ENCODE data around the gene PRR35. TPM values are rescaled to one million over a fixed set of nuclear protein-coding genes. Genes with fewer than 3 reads are reported as not detected.

Gene PRR35
- total RNA-seq, 4 donors from 2014 or later, result not detected

- intact Hi-C loops (cut with DNase I; ENCODE audit: low total_unique reads), result no loop called here
- WGBS, 2 donors (ENCODE audit: low coverage in 1 of 2), result 0% methylated on average over 56 of the region's 71 CpGs; no CpG with 5 or more reads in 1 of the 2 donors
These were observed 30.1 kb downstream of the PRR35 start for GRCh38 chr16:590188-590814.

GRCh38 chr16:590815-591200, 30.6 kb downstream of the PRR35 start:
- Histone ChIP-seq H3K4me3 (peak overlapping the region; percentile 79 to 97 (median 92)), H3K4me1 (peaks cover 30 to 64% (median 52%) of the 10 kb centered on the region in 4 donors), H3K27me3 (no peaks in the 10 kb centered on the region), H3K36me3 (no peaks in the 10 kb centered on the region), H3K27ac (peak overlapping the region; percentile 92 to 93 (median 92)), H3K9me3 (no peaks in the 10 kb centered on the region)
- intact Hi-C loops (cut with DNase I; ENCODE audit: low total_unique reads), result no loop called here
- in situ Hi-C loops (cut with MboI; ENCODE audit: low pct_ligation_motif_present in 1 of 4, low pct_unique_long_range_greater_than_20kb in 1 of 4, low sequenced_read_pairs in 3 of 4), result no loop called here
- 32% methylated on average over 10 of the region's 10 CpGs; no CpG with 5 or more reads in 1 of the 2 donors for WGBS, 2 donors (ENCODE audit: low coverage in 1 of 2)
- DNase-seq, result no peak
- TF ChIP-seq EP300 (IDR thresholded peaks at IDR 0.05; ENCODE audit: low read depth) (no peak), POLR2A (IDR thresholded peaks at IDR 0.05) (no peak), POLR2AphosphoS5 (IDR thresholded peaks at IDR 0.05) (no peak)

More at GRCh38 chr16:590188-590814, 30.1 kb downstream of the PRR35 start:
- in situ Hi-C loops (cut with MboI; ENCODE audit: low pct_ligation_motif_present in 1 of 4, low pct_unique_long_range_greater_than_20kb in 1 of 4, low sequenced_read_pairs in 3 of 4), result no loop called here
- Histone ChIP-seq H3K9me3 (no peaks in the 10 kb centered on the region), H3K36me3 (no peaks in the 10 kb centered on the region), H3K4me3 (peak overlapping the region; percentile 79 to 97 (median 92)), H3K27ac (peak overlapping the region; percentile 92 to 93 (median 92)), H3K27me3 (no peaks in the 10 kb centered on the region), H3K4me1 (peaks cover 30 to 63% (median 52%) of the 10 kb centered on the region in 4 donors)
- TF ChIP-seq EP300 (IDR thresholded peaks at IDR 0.05; ENCODE audit: low read depth), result no peak
- peak in 2 of 3 donors; percentile 28 to 45 for TF ChIP-seq POLR2AphosphoS5 (IDR thresholded peaks at IDR 0.05)
- TF ChIP-seq CTCF (IDR thresholded peaks at IDR 0.05), result peak in 1 of 5 experiments; percentile 13
- TF ChIP-seq POLR2A (IDR thresholded peaks at IDR 0.05), result peak; percentile 45
- no peak for DNase-seq

GRCh38 chr16:591231-591630, 31.0 kb downstream of the PRR35 start:
- no peak for DNase-seq
- H3K4me3 ChIP-seq, result peak overlapping the region in 3 of 4 donors; percentile 79 to 97 (median 90)
- no peaks in the 10 kb centered on the region for H3K9me3 ChIP-seq
- peak overlapping the region in 3 of 4 donors; percentile 92 to 93 (median 92) for H3K27ac ChIP-seq
- intact Hi-C loops (cut with DNase I; ENCODE audit: low total_unique reads) (no loop called here), in situ Hi-C loops (cut with MboI; ENCODE audit: low pct_ligation_motif_present in 1 of 4, low pct_unique_long_range_greater_than_20kb in 1 of 4, low sequenced_read_pairs in 3 of 4) (no loop called here)
- peaks cover 30 to 64% (median 52%) of the 10 kb centered on the region in 4 donors for H3K4me1 ChIP-seq
- H3K27me3 ChIP-seq, result no peaks in the 10 kb centered on the region
- TF ChIP-seq POLR2A (IDR thresholded peaks at IDR 0.05), result no peak
- no peak for TF ChIP-seq CTCF (IDR thresholded peaks at IDR 0.05)
- TF ChIP-seq POLR2AphosphoS5 (IDR thresholded peaks at IDR 0.05), result no peak
- TF ChIP-seq EP300 (IDR thresholded peaks at IDR 0.05; ENCODE audit: low read depth), result no peak
- no peaks in the 10 kb centered on the region for H3K36me3 ChIP-seq
- 54% methylated on average over 8 of the region's 8 CpGs; no CpG with 5 or more reads in 1 of the 2 donors for WGBS, 2 donors (ENCODE audit: low coverage in 1 of 2)

GRCh38 chr16:591892-592517, 31.8 kb downstream of the PRR35 start:
- peak overlapping the region in 1 of 4 donors; percentile 90 for H3K4me3 ChIP-seq
- in situ Hi-C loops (cut with MboI; ENCODE audit: low pct_ligation_motif_present in 1 of 4, low pct_unique_long_range_greater_than_20kb in 1 of 4, low sequenced_read_pairs in 3 of 4), result no loop called here

More at GRCh38 chr16:591892-592517, 31.8 kb downstream of the PRR35 start:
- H3K27me3 ChIP-seq, result no peaks in the 10 kb centered on the region
- WGBS, 2 donors (ENCODE audit: low coverage in 1 of 2), result 78% methylated on average over 15 of the region's 15 CpGs; no CpG with 5 or more reads in 1 of the 2 donors
- intact Hi-C loops (cut with DNase I; ENCODE audit: low total_unique reads), result no loop called here
- no peak for DNase-seq
- peaks cover 30 to 63% (median 52%) of the 10 kb centered on the region in 4 donors for H3K4me1 ChIP-seq
- TF ChIP-seq POLR2A (IDR thresholded peaks at IDR 0.05) (no peak), CTCF (IDR thresholded peaks at IDR 0.05) (no peak), POLR2AphosphoS5 (IDR thresholded peaks at IDR 0.05) (no peak), EP300 (IDR thresholded peaks at IDR 0.05; ENCODE audit: low read depth) (no peak)
- peak overlapping the region; percentile 85 to 93 (median 92) for H3K27ac ChIP-seq
- H3K36me3 ChIP-seq, result no peaks in the 10 kb centered on the region
- H3K9me3 ChIP-seq, result no peaks in the 10 kb centered on the region

Measured in transverse colon (tissue), 4 donors.